ENCODE results near the gene SH3BP1. TPM values are rescaled to one million over a fixed set of nuclear protein-coding genes. Genes with fewer than 3 reads are reported as not detected.

The SH3BP1 gene
- total and polyA plus RNA-seq, 9 of the 15 experiments (the other 6 are each of a cell fraction or from before 2014, with no cell fraction given), result 0.10 to 36.2 (median 10.4) TPM

DNA sequence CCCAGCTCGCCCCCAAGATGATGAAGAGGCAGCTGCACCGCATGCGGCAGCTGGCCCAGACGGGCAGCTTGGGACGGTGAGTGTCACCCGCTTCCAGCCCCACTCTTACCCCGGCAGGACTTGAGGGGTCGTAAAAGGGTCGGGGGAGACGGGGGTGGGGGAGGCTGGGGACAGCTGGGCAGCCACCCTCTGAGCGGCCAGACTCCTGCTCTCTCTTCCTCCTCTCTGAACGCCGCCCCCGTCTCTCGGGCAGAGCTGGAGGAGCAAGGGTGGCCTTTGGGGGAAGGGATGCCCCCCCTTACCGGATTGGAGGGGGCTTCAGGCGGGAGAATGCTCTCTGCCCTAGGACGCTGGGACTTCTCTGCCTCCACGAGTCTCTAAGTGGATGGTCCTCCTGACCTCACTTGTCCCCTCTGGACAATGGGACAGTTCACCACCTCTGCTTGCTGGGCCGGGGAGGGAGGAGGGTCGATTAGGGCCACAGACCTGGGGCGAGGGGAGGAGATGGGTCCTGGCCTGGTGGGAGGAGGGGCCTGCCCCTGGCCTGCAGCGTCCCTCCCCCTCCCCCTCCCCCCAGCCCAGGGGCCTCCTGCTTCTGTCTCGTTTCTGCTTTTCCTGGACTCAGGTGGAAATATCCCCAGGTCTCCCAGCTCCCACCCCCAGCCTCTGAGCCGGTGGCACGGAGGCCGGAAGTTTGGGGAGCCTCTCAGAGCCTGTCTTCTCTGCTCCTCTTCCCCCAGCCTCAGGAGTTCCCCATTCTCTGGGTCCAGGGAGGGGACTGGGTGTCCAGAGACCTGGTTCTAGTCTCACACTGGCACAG is 512 bp downstream of the SH3BP1 start:
- POLR2A ChIA-PET, result no interaction called here
- peak; percentile 41 to 63 (median 58) for DNase-seq (ENCODE audit: extremely low read depth in 1 of 4, low spot score in 3 of 4)
- H3K9ac ChIP-seq (ENCODE audit: insufficient read depth in 1 of 2, low read depth in 2 of 2, low read length in 2 of 2), result peak overlapping the region; percentile 65 to 92
- H2AFZ ChIP-seq (ENCODE audit: low read depth, low read length), result 0 out of 2 replicates have a peak overlapping the region, but pooled peaks have one; percentile 51
- H4K20me1 ChIP-seq (replicated peaks; ENCODE audit: control insufficient read depth, insufficient read depth, low read length), result no peaks in the 10 kb centered on the region
- peaks cover 31% of the 10 kb centered on the region; the same call in 2 of the 3 replicates for H3K36me3 ChIP-seq (ENCODE audit: control insufficient read depth, insufficient read depth, low read length)
- no peaks in the 10 kb centered on the region for H3K27me3 ChIP-seq (ENCODE audit: control insufficient read depth in 2 of 2, insufficient read depth in 2 of 2, low read length in 2 of 2)
- WGBS (ENCODE audit: insufficient coverage, low coverage, missing lambda C conversion rate), result 0% methylated on average over 14 of the region's 27 CpGs
- BruUV-seq (replicated peaks), result no TSS peak
- no peaks in the 10 kb centered on the region for H3K9me1 ChIP-seq (ENCODE audit: control insufficient read depth, insufficient read depth, low read length)
- peak; percentile 51 for FAIRE-seq
- CTCF ChIA-PET (ENCODE audit: low intra/inter-chr PET ratio), result no interaction called here
- ATAC-seq, result peak; percentile 21; the same call in 2 of the 3 replicates
- intact Hi-C loops (cut with micrococcal nuclease), result no loop called here
- peak overlapping the region; percentile 87 for H3K4me2 ChIP-seq (ENCODE audit: insufficient read depth, low read length)
- peaks cover 11% of the 10 kb centered on the region for H3K79me2 ChIP-seq (ENCODE audit: control insufficient read depth, insufficient read depth, low read length)
- H3K4me1 ChIP-seq (replicated peaks in 1 of 2; ENCODE audit: control insufficient read depth in 2 of 2, insufficient read depth in 2 of 2, low read length in 2 of 2), result peaks cover 17 to 72% of the 10 kb centered on the region in 2 experiments
- in situ Hi-C loops (cut with MboI), result no loop called here
- no peaks in the 10 kb centered on the region for H3K9me3 ChIP-seq (replicated peaks; ENCODE audit: control insufficient read depth, insufficient read depth, low read depth, low read length)
- H3K4me3 ChIP-seq, result peak overlapping the region; percentile 65
- peak overlapping the region; percentile 54 for H3K27ac ChIP-seq (ENCODE audit: extremely low read depth, low read depth, low read length)
- TF ChIP-seq KAT7 (CRISPR knock-in tag; IDR thresholded peaks at IDR 0.05; ENCODE audit: borderline replicate concordance) (no peak), PTTG1 (tag; IDR thresholded peaks at IDR 0.05; ENCODE audit: low read depth) (no peak), TCF7 (IDR thresholded peaks at IDR 0.05; ENCODE audit: borderline replicate concordance) (no peak), ZSCAN32 (CRISPR knock-in tag; IDR thresholded peaks at IDR 0.05) (no peak), ELF2 (CRISPR knock-in tag; IDR thresholded peaks at IDR 0.05) (no peak), GATAD2B (IDR thresholded peaks at IDR 0.05; ENCODE audit: borderline replicate concordance) (0 out of 2 replicates have a peak, but pooled peaks have one; percentile 1), TCF3 (CRISPR knock-in tag; IDR thresholded peaks at IDR 0.05) (no peak), SIX5 (IDR thresholded peaks at IDR 0.05; ENCODE audit: borderline replicate concordance in 1 of 2, insufficient read depth in 1 of 2, low read depth in 1 of 2, low read length in 2 of 2) (no peak), ELF4 (CRISPR knock-in tag; IDR thresholded peaks at IDR 0.05) (no peak), BCOR (IDR thresholded peaks at IDR 0.05) (peak; percentile 31; the same call in 1 of the 2 replicates)
- TF ChIP-seq, protein P1, sequence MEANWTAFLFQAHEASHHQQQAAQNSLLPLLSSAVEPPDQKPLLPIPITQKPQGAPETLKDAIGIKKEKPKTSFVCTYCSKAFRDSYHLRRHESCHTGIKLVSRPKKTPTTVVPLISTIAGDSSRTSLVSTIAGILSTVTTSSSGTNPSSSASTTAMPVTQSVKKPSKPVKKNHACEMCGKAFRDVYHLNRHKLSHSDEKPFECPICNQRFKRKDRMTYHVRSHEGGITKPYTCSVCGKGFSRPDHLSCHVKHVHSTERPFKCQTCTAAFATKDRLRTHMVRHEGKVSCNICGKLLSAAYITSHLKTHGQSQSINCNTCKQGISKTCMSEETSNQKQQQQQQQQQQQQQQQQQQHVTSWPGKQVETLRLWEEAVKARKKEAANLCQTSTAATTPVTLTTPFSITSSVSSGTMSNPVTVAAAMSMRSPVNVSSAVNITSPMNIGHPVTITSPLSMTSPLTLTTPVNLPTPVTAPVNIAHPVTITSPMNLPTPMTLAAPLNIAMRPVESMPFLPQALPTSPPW (CRISPR knock-in tag; IDR thresholded peaks at IDR 0.05), result peak; percentile 20; the same call in 1 of the 2 replicates
- TF ChIP-seq, protein P2, sequence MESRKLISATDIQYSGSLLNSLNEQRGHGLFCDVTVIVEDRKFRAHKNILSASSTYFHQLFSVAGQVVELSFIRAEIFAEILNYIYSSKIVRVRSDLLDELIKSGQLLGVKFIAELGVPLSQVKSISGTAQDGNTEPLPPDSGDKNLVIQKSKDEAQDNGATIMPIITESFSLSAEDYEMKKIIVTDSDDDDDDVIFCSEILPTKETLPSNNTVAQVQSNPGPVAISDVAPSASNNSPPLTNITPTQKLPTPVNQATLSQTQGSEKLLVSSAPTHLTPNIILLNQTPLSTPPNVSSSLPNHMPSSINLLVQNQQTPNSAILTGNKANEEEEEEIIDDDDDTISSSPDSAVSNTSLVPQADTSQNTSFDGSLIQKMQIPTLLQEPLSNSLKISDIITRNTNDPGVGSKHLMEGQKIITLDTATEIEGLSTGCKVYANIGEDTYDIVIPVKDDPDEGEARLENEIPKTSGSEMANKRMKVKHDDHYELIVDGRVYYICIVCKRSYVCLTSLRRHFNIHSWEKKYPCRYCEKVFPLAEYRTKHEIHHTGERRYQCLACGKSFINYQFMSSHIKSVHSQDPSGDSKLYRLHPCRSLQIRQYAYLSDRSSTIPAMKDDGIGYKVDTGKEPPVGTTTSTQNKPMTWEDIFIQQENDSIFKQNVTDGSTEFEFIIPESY (CRISPR knock-in tag; IDR thresholded peaks at IDR 0.05), result no peak
- TF ChIP-seq, protein P3, sequence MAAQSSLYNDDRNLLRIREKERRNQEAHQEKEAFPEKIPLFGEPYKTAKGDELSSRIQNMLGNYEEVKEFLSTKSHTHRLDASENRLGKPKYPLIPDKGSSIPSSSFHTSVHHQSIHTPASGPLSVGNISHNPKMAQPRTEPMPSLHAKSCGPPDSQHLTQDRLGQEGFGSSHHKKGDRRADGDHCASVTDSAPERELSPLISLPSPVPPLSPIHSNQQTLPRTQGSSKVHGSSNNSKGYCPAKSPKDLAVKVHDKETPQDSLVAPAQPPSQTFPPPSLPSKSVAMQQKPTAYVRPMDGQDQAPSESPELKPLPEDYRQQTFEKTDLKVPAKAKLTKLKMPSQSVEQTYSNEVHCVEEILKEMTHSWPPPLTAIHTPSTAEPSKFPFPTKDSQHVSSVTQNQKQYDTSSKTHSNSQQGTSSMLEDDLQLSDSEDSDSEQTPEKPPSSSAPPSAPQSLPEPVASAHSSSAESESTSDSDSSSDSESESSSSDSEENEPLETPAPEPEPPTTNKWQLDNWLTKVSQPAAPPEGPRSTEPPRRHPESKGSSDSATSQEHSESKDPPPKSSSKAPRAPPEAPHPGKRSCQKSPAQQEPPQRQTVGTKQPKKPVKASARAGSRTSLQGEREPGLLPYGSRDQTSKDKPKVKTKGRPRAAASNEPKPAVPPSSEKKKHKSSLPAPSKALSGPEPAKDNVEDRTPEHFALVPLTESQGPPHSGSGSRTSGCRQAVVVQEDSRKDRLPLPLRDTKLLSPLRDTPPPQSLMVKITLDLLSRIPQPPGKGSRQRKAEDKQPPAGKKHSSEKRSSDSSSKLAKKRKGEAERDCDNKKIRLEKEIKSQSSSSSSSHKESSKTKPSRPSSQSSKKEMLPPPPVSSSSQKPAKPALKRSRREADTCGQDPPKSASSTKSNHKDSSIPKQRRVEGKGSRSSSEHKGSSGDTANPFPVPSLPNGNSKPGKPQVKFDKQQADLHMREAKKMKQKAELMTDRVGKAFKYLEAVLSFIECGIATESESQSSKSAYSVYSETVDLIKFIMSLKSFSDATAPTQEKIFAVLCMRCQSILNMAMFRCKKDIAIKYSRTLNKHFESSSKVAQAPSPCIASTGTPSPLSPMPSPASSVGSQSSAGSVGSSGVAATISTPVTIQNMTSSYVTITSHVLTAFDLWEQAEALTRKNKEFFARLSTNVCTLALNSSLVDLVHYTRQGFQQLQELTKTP (IDR thresholded peaks at IDR 0.05; ENCODE audit: low read depth in 1 of 2, partially characterized antibody in 2 of 2), result peak in 1 of 2 experiments; percentile 38
